Measurements from ENCODE around the gene SENP1.
"Not testable (repeated sequence)": the region's sequence is repeated elsewhere in the genome, so short reads cannot be mapped to it uniquely, and the experiment has no call there.

The SENP1 gene

GRCh38 chr12:48111312-48111693 lies 5.4 kb upstream of the SENP1 start:
- DNase-seq (ENCODE audit: low spot score): not testable (repeated sequence)

GRCh38 chr12:48110691-48111311 lies 4.9 kb upstream of the SENP1 start:
- no peak for DNase-seq (ENCODE audit: low spot score)

GRCh38 chr12:48109424-48109823 lies 3.5 kb upstream of the SENP1 start:
- DNase-seq (ENCODE audit: low spot score): no peak

- DNase-seq (ENCODE audit: low spot score): no peak
These were observed 1.1 kb upstream of the SENP1 start for GRCh38 chr12:48106681-48107613.

GRCh38 chr12:48105321-48105866 lies 485 bp downstream of the SENP1 start:
- peak; percentile 30 for DNase-seq (ENCODE audit: low spot score)

GRCh38 chr12:48104531-48104930 lies 1.3 kb downstream of the SENP1 start:
- no peak for DNase-seq (ENCODE audit: low spot score)

- no peak for DNase-seq (ENCODE audit: low spot score)
These were observed 13.3 kb downstream of the SENP1 start for GRCh38 chr12:48092611-48093010.

GRCh38 chr12:48086327-48086726 lies 19.6 kb downstream of the SENP1 start:
- DNase-seq (ENCODE audit: low spot score): no peak

GRCh38 chr12:48084841-48085460 lies 20.9 kb downstream of the SENP1 start:
- no peak for DNase-seq (ENCODE audit: low spot score)

- peak; percentile 10 for DNase-seq (ENCODE audit: low spot score)
These were observed 21.8 kb downstream of the SENP1 start for GRCh38 chr12:48084066-48084465.

- DNase-seq (ENCODE audit: low spot score): no peak
These were observed 25.1 kb downstream of the SENP1 start for GRCh38 chr12:48080821-48081220.

- no peak for DNase-seq (ENCODE audit: low spot score)
These were observed 25.6 kb downstream of the SENP1 start for GRCh38 chr12:48080285-48080684.

- no peak for DNase-seq (ENCODE audit: low spot score)
These were observed 27.0 kb downstream of the SENP1 start for GRCh38 chr12:48078901-48079300.

- DNase-seq (ENCODE audit: low spot score): no peak
These were observed 28.8 kb downstream of the SENP1 start for GRCh38 chr12:48077111-48077510.

- DNase-seq (ENCODE audit: low spot score): no peak
These were observed 30.0 kb downstream of the SENP1 start for GRCh38 chr12:48075832-48076231.

- DNase-seq (ENCODE audit: low spot score): no peak
These were observed 31.6 kb downstream of the SENP1 start for GRCh38 chr12:48074266-48074665.

- no peak for DNase-seq (ENCODE audit: low spot score)
These were observed 33.6 kb downstream of the SENP1 start for GRCh38 chr12:48072266-48072665.

GRCh38 chr12:48071808-48072207 lies 34.1 kb downstream of the SENP1 start:
- DNase-seq (ENCODE audit: low spot score): no peak

- no peak for DNase-seq (ENCODE audit: low spot score)
These were observed 35.1 kb downstream of the SENP1 start for GRCh38 chr12:48070731-48071130.

GRCh38 chr12:48070033-48070432 lies 35.8 kb downstream of the SENP1 start:
- DNase-seq (ENCODE audit: low spot score): no peak

- peak; percentile 1 for DNase-seq (ENCODE audit: low spot score)
These were observed 36.6 kb downstream of the SENP1 start for GRCh38 chr12:48069241-48069640.

GRCh38 chr12:48068457-48068856 lies 37.4 kb downstream of the SENP1 start:
- DNase-seq (ENCODE audit: low spot score): no peak
